BJ (cell line): ENCODE results near the gene UMAD1. TPM values are rescaled to one million over a fixed set of nuclear protein-coding genes. Genes with fewer than 3 reads are reported as not detected.

Experiments used
- CTCF ChIA-PET: fragments of 350-600 bp; formaldehyde crosslinking; extraction: SDS; loops from one replicate; lab custom pipeline; 2021; ENCODE audit warnings: antibody characterized with exemption, inconsistent platforms; lab: Yijun Ruan, JAX
- POLR2A ChIA-PET: fragments of 300-600 bp; sonication (Branson Sonifier 250); formaldehyde crosslinking; extraction: SDS; loops from one replicate; lab custom pipeline; 2021; ENCODE audit warnings: antibody characterized with exemption; lab: Charles Lee
- DNase-seq: peaks from one replicate; pipeline ENCODE4 v3.0.0-alpha.2; 2011; ENCODE audit warnings: low read depth
- H3K27me3 ChIP-seq: 2 replicates; pipeline ENCODE4 v1.6.0; 2011; ENCODE audit warnings: low read length; ENCODE audit not compliant: control insufficient read depth, insufficient read depth
- H3K36me3 ChIP-seq: 2 replicates; pipeline ENCODE4 v1.5.1; 2011; ENCODE audit warnings: low read length; ENCODE audit not compliant: control insufficient read depth, insufficient read depth
- H3K4me3 ChIP-seq: 2 replicates; pipeline ENCODE4 v1.5.1; 2011; ENCODE audit warnings: low read depth, mild to moderate bottlenecking, control low read depth, low read length
- polyA plus RNA-seq: library from polyadenylated mRNA; depleted of rRNA; stranded (reverse); fragments of >200 nt; gene quantifications from 2 replicates; pipeline ENCODE4 v1.2.3, GENCODE V29; 2011
- TF ChIP-seq, protein P1 (sequence below): IDR thresholded peaks from 2 replicates; pipeline ENCODE4 v1.5.1; 2011; ENCODE audit warnings: low read depth, mild to moderate bottlenecking, control low read depth, inconsistent platforms, low read length, moderate library complexity; ENCODE audit not compliant: insufficient read depth

UMAD1 gene
- polyA plus RNA-seq, 1 experiment: 10.1 TPM

DNA sequence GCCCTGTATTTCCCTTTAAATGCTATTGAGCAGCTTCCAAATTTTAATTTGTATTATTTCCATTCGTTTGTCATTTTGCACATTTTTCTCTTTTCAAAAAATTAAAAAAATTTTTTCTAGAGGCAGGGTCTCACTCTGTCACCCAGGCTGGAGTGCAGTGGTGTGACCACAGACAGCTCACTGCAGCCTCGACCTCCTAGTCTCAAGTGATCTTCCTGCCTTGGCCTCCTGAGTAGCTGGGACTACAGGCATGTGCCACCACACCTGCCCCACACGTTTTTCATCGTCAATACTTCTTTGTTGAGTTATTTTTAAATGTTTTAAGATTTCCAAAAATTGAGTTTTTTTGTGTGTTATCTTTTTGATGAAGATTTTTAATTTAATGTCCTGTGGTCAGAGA is 73.2 kb downstream of the UMAD1 start:
- no peaks in the 10 kb centered on the region for H3K27me3 ChIP-seq

DNA sequence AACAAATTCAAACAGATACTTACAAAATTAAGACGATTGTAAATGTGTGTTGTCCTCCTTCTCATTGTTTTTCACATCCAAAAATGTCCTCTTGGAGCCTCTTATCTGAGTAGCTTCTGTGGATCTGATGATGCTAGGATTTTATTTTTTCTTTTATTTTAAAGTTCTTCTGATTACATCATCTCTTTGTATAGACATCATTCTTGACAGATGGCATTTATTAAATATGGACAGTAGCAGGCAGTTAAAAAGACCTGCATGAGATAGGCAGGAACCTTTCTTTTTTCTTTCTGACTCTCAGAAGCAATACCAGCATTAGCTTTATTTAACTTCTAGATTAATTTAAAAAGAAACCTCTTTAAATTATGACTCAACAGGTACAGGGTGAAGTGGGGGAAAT is 77.9 kb downstream of the UMAD1 start, which contains the start of gene RPA3:
RPA3 (minus strand) TSS at position 116 of the 400 bp plus-strand sequence. CDS start 78,189 bp downstream, outside the sequence.
- Histone ChIP-seq H3K4me3 (no peak within 1 kb of the TSS), H3K27me3 (no peaks in the 10 kb centered on the region), H3K36me3 (no peaks in the 10 kb centered on the region)
- DNase-seq: no peak
- CTCF ChIA-PET: interaction anchor here (1.1 kb wide), 1 partner anchor 123 kb away, joined by 3 read pairs; no protein-coding TSS in a partner anchor
- POLR2A ChIA-PET: interaction anchor here (0.6 kb wide), 1 partner anchor 99 kb away, joined by 8 read pairs; no protein-coding TSS in a partner anchor
- TF ChIP-seq, protein P1, sequence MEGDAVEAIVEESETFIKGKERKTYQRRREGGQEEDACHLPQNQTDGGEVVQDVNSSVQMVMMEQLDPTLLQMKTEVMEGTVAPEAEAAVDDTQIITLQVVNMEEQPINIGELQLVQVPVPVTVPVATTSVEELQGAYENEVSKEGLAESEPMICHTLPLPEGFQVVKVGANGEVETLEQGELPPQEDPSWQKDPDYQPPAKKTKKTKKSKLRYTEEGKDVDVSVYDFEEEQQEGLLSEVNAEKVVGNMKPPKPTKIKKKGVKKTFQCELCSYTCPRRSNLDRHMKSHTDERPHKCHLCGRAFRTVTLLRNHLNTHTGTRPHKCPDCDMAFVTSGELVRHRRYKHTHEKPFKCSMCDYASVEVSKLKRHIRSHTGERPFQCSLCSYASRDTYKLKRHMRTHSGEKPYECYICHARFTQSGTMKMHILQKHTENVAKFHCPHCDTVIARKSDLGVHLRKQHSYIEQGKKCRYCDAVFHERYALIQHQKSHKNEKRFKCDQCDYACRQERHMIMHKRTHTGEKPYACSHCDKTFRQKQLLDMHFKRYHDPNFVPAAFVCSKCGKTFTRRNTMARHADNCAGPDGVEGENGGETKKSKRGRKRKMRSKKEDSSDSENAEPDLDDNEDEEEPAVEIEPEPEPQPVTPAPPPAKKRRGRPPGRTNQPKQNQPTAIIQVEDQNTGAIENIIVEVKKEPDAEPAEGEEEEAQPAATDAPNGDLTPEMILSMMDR: no peak

More for the DNA sequence above, 73.2 kb downstream of the UMAD1 start:
- Histone ChIP-seq H3K4me3 (no peak overlapping the region), H3K36me3 (no peaks in the 10 kb centered on the region)
- ChIA-PET CTCF (no interaction called here), POLR2A (no interaction called here)
- no peak for DNase-seq
- TF ChIP-seq, protein P1: no peak

DNA sequence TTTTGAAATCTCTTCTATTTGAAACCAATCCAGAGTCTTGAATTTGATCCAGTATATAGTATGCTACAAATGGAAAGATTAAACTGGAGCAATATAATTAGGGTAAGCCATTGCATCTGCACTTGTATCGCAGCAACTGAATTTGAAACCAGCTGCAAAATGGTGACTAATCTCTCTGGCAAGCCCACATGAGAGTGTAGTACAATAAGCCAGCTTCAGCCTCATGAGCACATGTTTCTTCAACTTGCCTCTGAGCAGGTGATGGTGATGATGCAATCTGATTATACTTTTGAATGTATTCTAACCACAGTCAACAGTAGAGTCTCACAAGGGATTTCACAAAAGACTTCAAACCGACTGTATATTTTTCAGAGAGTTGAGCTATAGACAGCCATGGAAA is 78.7 kb downstream of the UMAD1 start:
- Histone ChIP-seq H3K27me3 (no peaks in the 10 kb centered on the region), H3K36me3 (no peaks in the 10 kb centered on the region), H3K4me3 (no peak overlapping the region)
- TF ChIP-seq, protein P1: no peak
- ChIA-PET POLR2A (interaction anchor here (0.6 kb wide), 1 partner anchor 100 kb away, joined by 8 read pairs; no protein-coding TSS in a partner anchor), CTCF (interaction anchor here (0.6 to 0.8 kb wide), 2 partner anchors 12 to 211 kb away, joined by 3 read pairs; no protein-coding TSS in a partner anchor)
- DNase-seq: peak; percentile 77

DNA sequence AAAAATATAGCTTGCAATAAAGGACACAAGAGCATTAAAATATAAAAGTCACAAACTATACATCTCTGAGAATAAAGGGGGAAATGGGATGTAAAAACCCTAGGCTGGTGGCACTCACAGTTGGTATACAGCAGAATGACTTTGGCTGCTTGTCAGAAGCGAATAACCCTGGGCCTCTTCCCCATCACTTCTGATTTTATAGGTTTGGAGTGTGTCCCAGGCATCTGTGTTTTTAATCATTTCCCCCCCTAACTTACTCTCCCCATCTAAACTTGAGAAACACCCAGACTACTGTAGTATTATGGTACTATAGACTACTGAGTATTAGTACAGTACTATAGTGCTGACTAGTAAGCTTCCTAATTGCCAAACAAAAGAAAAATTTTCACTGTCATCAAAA is 79.6 kb downstream of the UMAD1 start:
- TF ChIP-seq, protein P1: no peak
- ChIA-PET POLR2A (no interaction called here), CTCF (no interaction called here)
- Histone ChIP-seq H3K36me3 (no peaks in the 10 kb centered on the region), H3K4me3 (no peak overlapping the region), H3K27me3 (no peaks in the 10 kb centered on the region)
- DNase-seq: no peak

DNA sequence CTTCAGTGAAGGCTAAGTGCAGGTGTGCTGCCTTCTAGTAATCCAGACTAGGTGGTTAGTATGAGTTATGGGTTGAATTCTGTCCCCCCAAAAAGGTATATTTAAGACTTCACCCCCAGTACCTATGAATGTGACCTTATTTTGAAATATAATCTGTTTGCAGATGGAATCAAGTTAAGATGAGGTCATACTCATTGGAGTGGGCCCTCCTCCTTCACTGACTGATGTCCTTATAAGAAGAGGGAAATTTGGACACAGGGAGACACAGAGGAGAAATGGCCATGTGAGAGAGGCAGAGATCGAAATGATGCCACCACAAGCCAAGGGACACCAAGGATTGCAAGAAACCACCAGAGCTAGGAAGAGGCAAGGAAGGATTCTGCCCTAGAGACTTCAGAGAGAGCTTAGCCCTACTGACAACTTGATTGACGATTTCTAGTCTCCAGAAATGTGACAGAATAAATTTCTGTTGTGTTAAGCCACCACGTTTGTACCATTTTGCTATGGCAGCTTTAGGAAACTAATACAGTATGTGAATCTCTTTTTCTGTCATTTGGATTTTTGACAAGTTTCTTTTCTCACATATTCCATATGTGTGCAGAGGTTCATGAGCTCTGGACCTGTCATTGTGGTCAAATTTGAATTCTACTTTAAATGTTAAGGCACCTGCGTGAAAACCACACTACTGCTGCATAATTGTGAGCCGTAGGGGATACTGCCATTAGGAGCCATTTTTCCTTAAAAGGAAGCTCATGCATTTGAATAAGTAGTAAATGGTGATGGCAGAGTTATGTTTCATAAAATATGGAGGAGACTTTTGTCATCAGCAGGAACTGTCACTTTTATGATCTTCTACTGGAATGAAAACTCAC is 80.4 kb downstream of the UMAD1 start:
- TF ChIP-seq, protein P1: no peak
- ChIA-PET POLR2A (no interaction called here), CTCF (interaction anchor here (1.3 kb wide), 1 partner anchor 33 kb away, joined by 6 read pairs; no protein-coding TSS in a partner anchor)
- Histone ChIP-seq H3K27me3 (no peaks in the 10 kb centered on the region), H3K36me3 (no peaks in the 10 kb centered on the region), H3K4me3 (no peak overlapping the region)
- no peak for DNase-seq
